Activated naive CD8-positive, alpha-beta T cell treated with anti-CD3 and anti-CD28 coated beads, Interleukin-2, amount 50 U/mL, for 24 hours (primary cell): ENCODE measurements around the gene APOBEC2.

Source experiments
- ATAC-seq: fragments of 150-1000 bp; cut with Tn5 transposase; one replicate; pipeline ENCODE4 v1.10.0; 2021
- DNase-seq: peaks from one replicate; pipeline ENCODE4 v3.0.0; 2021
- H3K27ac Mint-ChIP-seq: one replicate; pipeline ENCODE4 v1.8.0; 2021; ENCODE audit warnings: mild to moderate bottlenecking, mixed read lengths
- H3K27me3 Mint-ChIP-seq: one replicate; pipeline ENCODE4 v1.8.0; 2021; ENCODE audit warnings: mixed read lengths
- H3K36me3 Mint-ChIP-seq: one replicate; pipeline ENCODE4 v1.8.0; 2021; ENCODE audit warnings: low read depth, mixed read lengths
- H3K4me1 Mint-ChIP-seq: one replicate; pipeline ENCODE4 v1.8.0; 2021; ENCODE audit warnings: mixed read lengths
- H3K4me3 Mint-ChIP-seq: one replicate; pipeline ENCODE4 v1.8.0; 2021; ENCODE audit warnings: mild to moderate bottlenecking, moderate library complexity, mixed read lengths
- H3K9me3 Mint-ChIP-seq: one replicate; pipeline ENCODE4 v1.8.0; 2021; ENCODE audit warnings: mixed read lengths

Gene APOBEC2

GRCh38 chr6:41077536-41077935 lies 24.5 kb downstream of the APOBEC2 start:
- DNase-seq (no peak), ATAC-seq (no peak)
- Mint-ChIP-seq H3K27ac (no peak overlapping the region), H3K9me3 (no peaks in the 10 kb centered on the region), H3K4me3 (no peak overlapping the region), H3K27me3 (no peaks in the 10 kb centered on the region), H3K4me1 (peaks cover 80% of the 10 kb centered on the region), H3K36me3 (peaks cover 43% of the 10 kb centered on the region)

DNA sequence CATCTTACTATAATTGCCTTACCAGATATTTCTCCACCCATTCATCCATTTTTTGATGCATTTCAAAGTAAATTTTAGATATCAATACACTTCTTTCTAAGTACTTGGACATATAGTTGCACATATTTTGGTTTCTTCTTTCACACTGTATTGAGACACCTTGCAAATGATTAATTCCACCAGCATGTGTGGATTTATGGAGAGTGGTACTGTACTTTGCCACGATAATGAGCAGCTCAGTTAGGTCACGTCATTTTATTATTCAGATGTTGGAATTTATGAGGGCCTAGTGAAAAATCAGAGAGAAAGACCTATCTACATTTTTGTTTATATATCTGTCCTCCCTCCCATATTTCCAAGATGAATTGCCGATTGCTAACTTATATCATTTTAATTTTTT lies 25.1 kb downstream of the APOBEC2 start:
- Mint-ChIP-seq H3K4me1 (peaks cover 77% of the 10 kb centered on the region), H3K36me3 (peaks cover 41% of the 10 kb centered on the region)

DNA sequence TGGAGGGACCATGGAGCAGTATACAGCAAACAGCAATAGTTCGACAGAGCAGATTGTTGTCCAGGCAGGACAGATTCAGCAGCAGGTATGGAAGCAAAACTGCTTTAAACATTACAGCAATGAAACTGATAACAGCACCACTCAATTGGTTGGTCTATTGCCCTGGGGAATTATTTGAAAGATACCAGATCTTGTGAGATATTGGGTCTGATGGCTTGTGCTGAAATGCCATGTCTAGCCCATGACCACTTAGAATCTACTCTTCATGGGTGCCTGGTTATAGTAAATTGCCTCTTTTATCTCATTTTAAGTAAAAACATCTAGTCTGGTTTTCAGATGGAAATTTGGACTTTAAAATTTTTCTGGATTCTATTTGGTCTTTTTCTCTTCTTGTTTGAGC lies 26.1 kb downstream of the APOBEC2 start:
- DNase-seq (no peak), ATAC-seq (no peak)
- Mint-ChIP-seq H3K4me1 (peaks cover 72% of the 10 kb centered on the region), H3K36me3 (peaks cover 44% of the 10 kb centered on the region), H3K4me3 (no peak overlapping the region), H3K27ac (peak overlapping the region; percentile 2), H3K9me3 (no peaks in the 10 kb centered on the region), H3K27me3 (no peaks in the 10 kb centered on the region)

More for the DNA sequence above, 25.1 kb downstream of the APOBEC2 start:
- H3K27ac Mint-ChIP-seq = no peak overlapping the region
- ATAC-seq (no peak), DNase-seq (no peak)
- H3K4me3 Mint-ChIP-seq = no peak overlapping the region
- no peaks in the 10 kb centered on the region for H3K27me3 Mint-ChIP-seq
- H3K9me3 Mint-ChIP-seq = no peaks in the 10 kb centered on the region

DNA sequence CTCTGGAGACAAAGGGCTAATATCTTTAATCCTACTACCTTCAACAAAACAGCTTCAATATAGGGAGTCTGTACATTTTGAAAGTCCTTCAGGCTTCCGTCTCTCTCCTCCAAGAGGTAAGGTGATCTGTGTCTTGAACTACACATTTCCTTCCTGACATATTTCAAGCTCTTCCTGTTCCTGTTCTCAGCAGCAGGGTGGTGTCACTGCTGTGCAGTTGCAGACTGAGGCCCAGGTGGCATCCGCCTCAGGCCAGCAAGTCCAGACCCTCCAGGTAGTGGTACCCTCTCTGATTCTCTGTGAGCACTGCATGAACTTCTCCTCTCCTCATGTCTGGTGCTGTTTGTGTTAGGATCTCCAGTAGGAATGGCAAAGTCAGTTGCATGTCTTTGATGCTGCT lies 27.6 kb downstream of the APOBEC2 start:
- Mint-ChIP-seq H3K27me3 (no peaks in the 10 kb centered on the region), H3K4me3 (peak overlapping the region; percentile 12), H3K4me1 (peaks cover 57% of the 10 kb centered on the region), H3K36me3 (peaks cover 51% of the 10 kb centered on the region), H3K27ac (peak overlapping the region; percentile 29), H3K9me3 (no peaks in the 10 kb centered on the region)
- ATAC-seq = no peak
- DNase-seq = no peak

GRCh38 chr6:41083072-41083471 lies 30.1 kb downstream of the APOBEC2 start:
- Mint-ChIP-seq H3K4me3 (no peak overlapping the region), H3K4me1 (peaks cover 35% of the 10 kb centered on the region), H3K9me3 (no peaks in the 10 kb centered on the region), H3K27ac (no peak overlapping the region), H3K36me3 (peaks cover 63% of the 10 kb centered on the region), H3K27me3 (no peaks in the 10 kb centered on the region)
- DNase-seq (no peak), ATAC-seq (no peak)

GRCh38 chr6:41085182-41085581 lies 32.2 kb downstream of the APOBEC2 start:
- peaks cover 19% of the 10 kb centered on the region for H3K4me1 Mint-ChIP-seq
- H3K27me3 Mint-ChIP-seq = no peaks in the 10 kb centered on the region
- DNase-seq (no peak), ATAC-seq (no peak)
- H3K36me3 Mint-ChIP-seq = peaks cover 57% of the 10 kb centered on the region
- H3K4me3 Mint-ChIP-seq = no peak overlapping the region
- no peaks in the 10 kb centered on the region for H3K9me3 Mint-ChIP-seq
- H3K27ac Mint-ChIP-seq = no peak overlapping the region

DNA sequence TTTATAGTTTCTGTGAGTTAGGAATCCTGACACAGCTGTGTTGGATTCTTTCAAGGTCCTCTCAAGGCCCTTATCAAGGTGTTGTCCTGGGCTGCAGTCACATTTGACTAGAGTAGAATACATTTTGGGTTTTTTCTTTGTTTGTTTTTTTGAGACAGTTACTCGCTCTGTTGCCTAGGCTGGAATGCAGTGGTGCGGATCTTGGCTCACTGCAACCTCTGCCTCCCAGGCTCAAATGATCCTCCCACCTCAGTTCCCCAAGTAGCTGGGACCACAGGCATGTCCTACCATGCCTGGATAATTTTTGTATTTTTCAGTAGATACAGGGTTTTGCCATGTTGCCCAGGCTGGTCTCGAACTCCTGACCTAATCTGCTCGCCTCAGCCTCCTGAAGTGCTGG lies 35.4 kb downstream of the APOBEC2 start:
- ATAC-seq (no peak), DNase-seq (no peak)
- Mint-ChIP-seq H3K4me3 (no peak overlapping the region), H3K36me3 (peaks cover 57% of the 10 kb centered on the region), H3K9me3 (no peaks in the 10 kb centered on the region), H3K27ac (no peak overlapping the region), H3K4me1 (no peaks in the 10 kb centered on the region), H3K27me3 (no peaks in the 10 kb centered on the region)

GRCh38 chr6:41090841-41091761 lies 38.1 kb downstream of the APOBEC2 start:
- Mint-ChIP-seq H3K27ac (no peak overlapping the region), H3K27me3 (no peaks in the 10 kb centered on the region)

DNA sequence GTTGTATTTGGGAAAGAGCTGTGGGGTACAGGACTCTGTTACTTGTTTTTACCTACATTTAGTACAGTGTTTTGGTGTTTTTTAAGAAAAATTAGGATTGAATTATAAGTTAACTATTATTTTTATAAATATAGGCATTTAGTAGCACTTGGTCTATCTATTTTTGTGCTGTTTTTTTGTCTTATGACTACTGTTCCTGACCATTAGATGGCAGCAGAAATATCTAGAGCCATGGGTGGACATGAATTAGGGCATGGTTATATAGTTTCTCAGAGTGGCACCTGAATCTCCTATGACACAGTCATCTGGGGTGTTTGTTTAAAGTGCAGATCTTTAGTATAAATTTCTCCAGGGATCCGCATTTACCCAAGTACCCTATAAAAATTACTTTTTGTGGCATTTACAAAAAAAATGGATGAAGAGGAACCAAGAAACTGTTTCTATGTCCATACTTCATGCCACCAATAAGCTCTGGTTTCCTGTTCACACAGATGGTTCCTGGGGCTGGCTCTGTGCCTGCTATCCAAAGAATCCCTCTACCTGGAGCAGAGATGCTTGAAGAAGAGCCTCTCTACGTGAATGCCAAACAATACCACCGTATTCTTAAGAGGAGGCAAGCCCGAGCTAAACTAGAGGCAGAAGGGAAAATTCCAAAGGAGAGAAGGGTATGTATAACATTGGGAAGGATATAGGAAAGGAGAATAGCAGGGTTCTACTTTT lies 39.6 kb downstream of the APOBEC2 start:
- Mint-ChIP-seq H3K27me3 (no peaks in the 10 kb centered on the region), H3K27ac (no peak overlapping the region), H3K4me1 (no peaks in the 10 kb centered on the region), H3K4me3 (no peak overlapping the region), H3K9me3 (no peaks in the 10 kb centered on the region), H3K36me3 (peaks cover 66% of the 10 kb centered on the region)
- ATAC-seq (no peak), DNase-seq (no peak)

More at GRCh38 chr6:41090841-41091761, 38.1 kb downstream of the APOBEC2 start:
- H3K36me3 Mint-ChIP-seq = peaks cover 59% of the 10 kb centered on the region
- no peaks in the 10 kb centered on the region for H3K9me3 Mint-ChIP-seq
- DNase-seq (no peak), ATAC-seq (no peak)
- no peak overlapping the region for H3K4me3 Mint-ChIP-seq
- no peaks in the 10 kb centered on the region for H3K4me1 Mint-ChIP-seq

- DNase-seq = no peak
- ATAC-seq = no peak
- Mint-ChIP-seq H3K27me3 (no peaks in the 10 kb centered on the region), H3K9me3 (no peaks in the 10 kb centered on the region), H3K36me3 (peaks cover 71% of the 10 kb centered on the region), H3K4me3 (no peak overlapping the region), H3K4me1 (peaks cover 2% of the 10 kb centered on the region), H3K27ac (no peak overlapping the region)
Measured at GRCh38 chr6:41093729-41094128, 40.7 kb downstream of the APOBEC2 start.

GRCh38 chr6:41097467-41098090 lies 44.6 kb downstream of the APOBEC2 start:
- Mint-ChIP-seq H3K4me1 (peaks cover 11% of the 10 kb centered on the region), H3K9me3 (no peaks in the 10 kb centered on the region), H3K36me3 (peaks cover 71% of the 10 kb centered on the region), H3K4me3 (no peak overlapping the region), H3K27ac (peak overlapping the region; percentile 0), H3K27me3 (no peaks in the 10 kb centered on the region)
- DNase-seq (no peak), ATAC-seq (no peak)

- H3K4me3 Mint-ChIP-seq = no peak overlapping the region
- H3K4me1 Mint-ChIP-seq = peaks cover 11% of the 10 kb centered on the region
Measured at GRCh38 chr6:41098366-41098765, 45.4 kb downstream of the APOBEC2 start.

GRCh38 chr6:41100871-41101287 lies 47.9 kb downstream of the APOBEC2 start:
- DNase-seq (peak; percentile 34), ATAC-seq (peak; percentile 70)
- H3K4me1 Mint-ChIP-seq = peaks cover 11% of the 10 kb centered on the region
- no peaks in the 10 kb centered on the region for H3K27me3 Mint-ChIP-seq
- no peaks in the 10 kb centered on the region for H3K9me3 Mint-ChIP-seq
- H3K4me3 Mint-ChIP-seq = peak overlapping the region; percentile 30
- no peak overlapping the region for H3K27ac Mint-ChIP-seq
- peaks cover 49% of the 10 kb centered on the region for H3K36me3 Mint-ChIP-seq

More at GRCh38 chr6:41098366-41098765, 45.4 kb downstream of the APOBEC2 start:
- Mint-ChIP-seq H3K36me3 (peaks cover 68% of the 10 kb centered on the region), H3K9me3 (no peaks in the 10 kb centered on the region), H3K27ac (peak overlapping the region; percentile 0), H3K27me3 (no peaks in the 10 kb centered on the region)
- ATAC-seq (no peak), DNase-seq (no peak)

GRCh38 chr6:41103847-41104246 lies 50.8 kb downstream of the APOBEC2 start:
- H3K4me1 Mint-ChIP-seq = peaks cover 9% of the 10 kb centered on the region
- H3K36me3 Mint-ChIP-seq = peaks cover 23% of the 10 kb centered on the region
- ATAC-seq = no peak
- no peak overlapping the region for H3K27ac Mint-ChIP-seq
- H3K9me3 Mint-ChIP-seq = no peaks in the 10 kb centered on the region
- DNase-seq = no peak
- H3K4me3 Mint-ChIP-seq = no peak overlapping the region
- no peaks in the 10 kb centered on the region for H3K27me3 Mint-ChIP-seq
